ENCODE data around the gene LPAR1. TPM values are rescaled to one million over a fixed set of nuclear protein-coding genes. Genes with fewer than 3 reads are reported as not detected.

Gene LPAR1
- total and polyA plus RNA-seq, 9 of the 15 experiments (the other 6 are each of a cell fraction or from before 2014, with no cell fraction given), result 0.13 TPM; not detected in 8

DNA sequence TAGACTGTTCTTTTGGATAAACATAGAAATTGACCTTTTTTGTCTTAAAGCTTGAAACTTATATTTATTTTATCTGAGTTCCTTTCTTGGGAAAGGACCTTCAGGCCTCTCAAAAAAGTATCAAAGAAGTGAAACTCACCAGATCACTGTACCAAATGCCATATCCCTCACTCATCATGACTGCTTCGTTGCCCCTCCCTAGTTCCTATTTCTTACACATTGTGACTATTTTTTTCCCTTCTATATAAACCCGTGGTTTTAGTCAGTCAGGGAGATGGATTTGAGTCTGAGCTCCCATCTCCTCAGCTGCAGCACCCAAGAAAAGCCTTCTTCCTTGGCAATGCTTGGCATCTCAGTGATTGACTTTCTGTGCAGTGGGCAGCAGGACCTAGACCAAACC, 129.4 kb downstream of the LPAR1 start:
- intact Hi-C loops (cut with micrococcal nuclease), result no loop called here
- POLR2A ChIA-PET, result no interaction called here

More for the DNA sequence above, 129.4 kb downstream of the LPAR1 start:
- Histone ChIP-seq H3K4me1 (replicated peaks in 1 of 2; ENCODE audit: control insufficient read depth in 2 of 2, insufficient read depth in 2 of 2, low read length in 2 of 2) (no peaks in the 10 kb centered on the region), H3K27me3 (ENCODE audit: control insufficient read depth in 2 of 2, insufficient read depth in 2 of 2, low read length in 2 of 2) (no peaks in the 10 kb centered on the region), H3K4me3 (no peak overlapping the region), H3K9me3 (replicated peaks; ENCODE audit: control insufficient read depth, insufficient read depth, low read depth, low read length) (no peaks in the 10 kb centered on the region), H4K20me1 (replicated peaks; ENCODE audit: control insufficient read depth, insufficient read depth, low read length) (no peaks in the 10 kb centered on the region), H3K36me3 (ENCODE audit: control insufficient read depth, insufficient read depth, low read length) (no peaks in the 10 kb centered on the region), H3K9ac (ENCODE audit: insufficient read depth in 1 of 2, low read depth in 2 of 2, low read length in 2 of 2) (no peak overlapping the region), H3K4me2 (ENCODE audit: insufficient read depth, low read length) (no peak overlapping the region), H3K9me1 (ENCODE audit: control insufficient read depth, insufficient read depth, low read length) (no peaks in the 10 kb centered on the region), H3K27ac (ENCODE audit: extremely low read depth, low read depth, low read length) (no peak overlapping the region), H2AFZ (ENCODE audit: low read depth, low read length) (no peak overlapping the region), H3K79me2 (ENCODE audit: control insufficient read depth, insufficient read depth, low read length) (no peaks in the 10 kb centered on the region)
- 0% methylated on average over 2 of the region's 2 CpGs for WGBS (ENCODE audit: insufficient coverage, low coverage, missing lambda C conversion rate)
- BruUV-seq (replicated peaks), result no TSS peak
- FAIRE-seq (no peak), ATAC-seq (no peak), DNase-seq (ENCODE audit: extremely low read depth in 1 of 4, low spot score in 3 of 4) (no peak)
- CTCF ChIA-PET (ENCODE audit: low intra/inter-chr PET ratio), result no interaction called here
- in situ Hi-C loops (cut with MboI), result no loop called here
- TF ChIP-seq U2AF2 (optimal IDR thresholded peaks at IDR 0.05; ENCODE audit: low read depth, low read length) (no peak), CBFA2T2 (conservative IDR thresholded peaks at IDR 0.05) (no peak), FOXP1 (CRISPR knock-in tag; IDR thresholded peaks at IDR 0.05) (no peak), RAD21 (CRISPR knock-in tag; conservative IDR thresholded peaks at IDR 0.05 in 1 of 2, IDR thresholded peaks at IDR 0.05 in 1 of 2) (no peak), DMBX1 (CRISPR knock-in tag; IDR thresholded peaks at IDR 0.05; ENCODE audit: borderline replicate concordance) (no peak)
- TF ChIP-seq, protein P1, sequence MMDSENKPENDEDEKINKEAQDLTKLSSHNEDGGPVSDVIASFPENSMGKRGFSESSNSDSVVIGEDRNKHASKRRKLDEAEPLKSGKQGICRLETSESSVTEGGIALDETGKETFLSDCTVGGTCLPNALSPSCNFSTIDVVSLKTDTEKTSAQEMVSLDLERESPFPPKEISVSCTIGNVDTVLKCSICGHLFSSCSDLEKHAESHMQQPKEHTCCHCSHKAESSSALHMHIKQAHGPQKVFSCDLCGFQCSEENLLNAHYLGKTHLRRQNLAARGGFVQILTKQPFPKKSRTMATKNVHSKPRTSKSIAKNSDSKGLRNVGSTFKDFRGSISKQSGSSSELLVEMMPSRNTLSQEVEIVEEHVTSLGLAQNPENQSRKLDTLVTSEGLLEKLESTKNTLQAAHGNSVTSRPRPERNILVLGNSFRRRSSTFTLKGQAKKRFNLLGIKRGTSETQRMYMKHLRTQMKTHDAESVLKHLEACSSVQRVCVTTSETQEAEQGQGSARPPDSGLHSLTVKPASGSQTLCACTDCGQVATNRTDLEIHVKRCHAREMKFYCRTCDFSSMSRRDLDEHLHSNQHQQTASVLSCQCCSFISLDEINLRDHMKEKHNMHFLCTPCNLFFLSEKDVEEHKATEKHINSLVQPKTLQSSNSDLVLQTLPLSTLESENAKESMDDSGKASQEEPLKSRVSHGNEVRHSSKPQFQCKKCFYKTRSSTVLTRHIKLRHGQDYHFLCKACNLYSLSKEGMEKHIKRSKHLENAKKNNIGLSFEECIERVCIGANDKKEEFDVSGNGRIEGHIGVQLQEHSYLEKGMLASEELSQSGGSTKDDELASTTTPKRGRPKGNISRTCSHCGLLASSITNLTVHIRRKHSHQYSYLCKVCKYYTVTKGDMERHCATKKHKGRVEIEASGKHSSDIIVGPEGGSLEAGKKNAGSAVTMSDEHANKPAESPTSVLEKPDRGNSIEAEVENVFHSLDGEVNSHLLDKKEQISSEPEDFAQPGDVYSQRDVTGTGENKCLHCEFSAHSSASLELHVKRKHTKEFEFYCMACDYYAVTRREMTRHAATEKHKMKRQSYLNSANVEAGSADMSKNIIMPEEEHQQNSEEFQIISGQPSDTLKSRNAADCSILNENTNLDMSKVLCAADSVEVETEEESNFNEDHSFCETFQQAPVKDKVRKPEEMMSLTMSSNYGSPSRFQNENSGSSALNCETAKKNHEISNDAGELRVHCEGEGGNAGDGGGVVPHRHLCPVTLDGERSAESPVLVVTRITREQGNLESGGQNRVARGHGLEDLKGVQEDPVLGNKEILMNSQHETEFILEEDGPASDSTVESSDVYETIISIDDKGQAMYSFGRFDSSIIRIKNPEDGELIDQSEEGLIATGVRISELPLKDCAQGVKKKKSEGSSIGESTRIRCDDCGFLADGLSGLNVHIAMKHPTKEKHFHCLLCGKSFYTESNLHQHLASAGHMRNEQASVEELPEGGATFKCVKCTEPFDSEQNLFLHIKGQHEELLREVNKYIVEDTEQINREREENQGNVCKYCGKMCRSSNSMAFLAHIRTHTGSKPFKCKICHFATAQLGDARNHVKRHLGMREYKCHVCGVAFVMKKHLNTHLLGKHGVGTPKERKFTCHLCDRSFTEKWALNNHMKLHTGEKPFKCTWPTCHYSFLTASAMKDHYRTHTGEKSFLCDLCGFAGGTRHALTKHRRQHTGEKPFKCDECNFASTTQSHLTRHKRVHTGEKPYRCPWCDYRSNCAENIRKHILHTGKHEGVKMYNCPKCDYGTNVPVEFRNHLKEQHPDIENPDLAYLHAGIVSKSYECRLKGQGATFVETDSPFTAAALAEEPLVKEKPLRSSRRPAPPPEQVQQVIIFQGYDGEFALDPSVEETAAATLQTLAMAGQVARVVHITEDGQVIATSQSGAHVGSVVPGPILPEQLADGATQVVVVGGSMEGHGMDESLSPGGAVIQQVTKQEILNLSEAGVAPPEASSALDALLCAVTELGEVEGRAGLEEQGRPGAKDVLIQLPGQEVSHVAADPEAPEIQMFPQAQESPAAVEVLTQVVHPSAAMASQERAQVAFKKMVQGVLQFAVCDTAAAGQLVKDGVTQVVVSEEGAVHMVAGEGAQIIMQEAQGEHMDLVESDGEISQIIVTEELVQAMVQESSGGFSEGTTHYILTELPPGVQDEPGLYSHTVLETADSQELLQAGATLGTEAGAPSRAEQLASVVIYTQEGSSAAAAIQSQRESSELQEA (IDR thresholded peaks at IDR 0.05; ENCODE audit: low read depth), result no peak
- TF ChIP-seq, protein P2, sequence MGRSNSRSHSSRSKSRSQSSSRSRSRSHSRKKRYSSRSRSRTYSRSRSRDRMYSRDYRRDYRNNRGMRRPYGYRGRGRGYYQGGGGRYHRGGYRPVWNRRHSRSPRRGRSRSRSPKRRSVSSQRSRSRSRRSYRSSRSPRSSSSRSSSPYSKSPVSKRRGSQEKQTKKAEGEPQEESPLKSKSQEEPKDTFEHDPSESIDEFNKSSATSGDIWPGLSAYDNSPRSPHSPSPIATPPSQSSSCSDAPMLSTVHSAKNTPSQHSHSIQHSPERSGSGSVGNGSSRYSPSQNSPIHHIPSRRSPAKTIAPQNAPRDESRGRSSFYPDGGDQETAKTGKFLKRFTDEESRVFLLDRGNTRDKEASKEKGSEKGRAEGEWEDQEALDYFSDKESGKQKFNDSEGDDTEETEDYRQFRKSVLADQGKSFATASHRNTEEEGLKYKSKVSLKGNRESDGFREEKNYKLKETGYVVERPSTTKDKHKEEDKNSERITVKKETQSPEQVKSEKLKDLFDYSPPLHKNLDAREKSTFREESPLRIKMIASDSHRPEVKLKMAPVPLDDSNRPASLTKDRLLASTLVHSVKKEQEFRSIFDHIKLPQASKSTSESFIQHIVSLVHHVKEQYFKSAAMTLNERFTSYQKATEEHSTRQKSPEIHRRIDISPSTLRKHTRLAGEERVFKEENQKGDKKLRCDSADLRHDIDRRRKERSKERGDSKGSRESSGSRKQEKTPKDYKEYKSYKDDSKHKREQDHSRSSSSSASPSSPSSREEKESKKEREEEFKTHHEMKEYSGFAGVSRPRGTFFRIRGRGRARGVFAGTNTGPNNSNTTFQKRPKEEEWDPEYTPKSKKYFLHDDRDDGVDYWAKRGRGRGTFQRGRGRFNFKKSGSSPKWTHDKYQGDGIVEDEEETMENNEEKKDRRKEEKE (IDR thresholded peaks at IDR 0.05; ENCODE audit: borderline replicate concordance in 1 of 2, control insufficient read depth in 1 of 2, low read depth in 2 of 2, low read length in 1 of 2), result no peak
- TF ChIP-seq, protein P3, sequence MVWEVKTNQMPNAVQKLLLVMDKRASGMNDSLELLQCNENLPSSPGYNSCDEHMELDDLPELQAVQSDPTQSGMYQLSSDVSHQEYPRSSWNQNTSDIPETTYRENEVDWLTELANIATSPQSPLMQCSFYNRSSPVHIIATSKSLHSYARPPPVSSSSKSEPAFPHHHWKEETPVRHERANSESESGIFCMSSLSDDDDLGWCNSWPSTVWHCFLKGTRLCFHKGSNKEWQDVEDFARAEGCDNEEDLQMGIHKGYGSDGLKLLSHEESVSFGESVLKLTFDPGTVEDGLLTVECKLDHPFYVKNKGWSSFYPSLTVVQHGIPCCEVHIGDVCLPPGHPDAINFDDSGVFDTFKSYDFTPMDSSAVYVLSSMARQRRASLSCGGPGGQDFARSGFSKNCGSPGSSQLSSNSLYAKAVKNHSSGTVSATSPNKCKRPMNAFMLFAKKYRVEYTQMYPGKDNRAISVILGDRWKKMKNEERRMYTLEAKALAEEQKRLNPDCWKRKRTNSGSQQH (CRISPR knock-in tag; IDR thresholded peaks at IDR 0.05), result no peak

Measured in K562 (cell line).